ENCODE measurements around the gene CCSER1.

DNA sequence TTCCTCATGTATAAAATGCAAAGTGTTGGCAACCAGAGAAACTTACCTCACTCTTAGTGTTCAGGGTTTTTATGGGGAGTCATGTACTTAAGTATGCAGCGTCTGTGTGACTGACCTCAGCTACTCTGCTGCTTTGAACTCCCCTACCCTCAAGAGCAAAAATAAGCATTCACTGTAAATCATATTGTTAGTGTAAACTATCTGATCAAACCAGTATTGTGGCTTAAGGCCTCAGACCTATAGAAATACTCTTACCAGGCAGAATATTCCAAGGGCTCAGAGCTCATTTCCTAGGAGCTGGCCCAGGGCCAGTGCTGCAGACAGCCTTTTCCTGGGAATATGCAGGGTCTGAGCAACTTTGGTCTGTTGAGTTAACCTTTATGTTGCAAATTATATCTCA is 453.1 kb downstream of the CCSER1 start:
- no peak for TF ChIP-seq EZH2 (IDR thresholded peaks at IDR 0.05; ENCODE audit: low read length, missing control alignments)
- TF ChIP-seq, protein P1, sequence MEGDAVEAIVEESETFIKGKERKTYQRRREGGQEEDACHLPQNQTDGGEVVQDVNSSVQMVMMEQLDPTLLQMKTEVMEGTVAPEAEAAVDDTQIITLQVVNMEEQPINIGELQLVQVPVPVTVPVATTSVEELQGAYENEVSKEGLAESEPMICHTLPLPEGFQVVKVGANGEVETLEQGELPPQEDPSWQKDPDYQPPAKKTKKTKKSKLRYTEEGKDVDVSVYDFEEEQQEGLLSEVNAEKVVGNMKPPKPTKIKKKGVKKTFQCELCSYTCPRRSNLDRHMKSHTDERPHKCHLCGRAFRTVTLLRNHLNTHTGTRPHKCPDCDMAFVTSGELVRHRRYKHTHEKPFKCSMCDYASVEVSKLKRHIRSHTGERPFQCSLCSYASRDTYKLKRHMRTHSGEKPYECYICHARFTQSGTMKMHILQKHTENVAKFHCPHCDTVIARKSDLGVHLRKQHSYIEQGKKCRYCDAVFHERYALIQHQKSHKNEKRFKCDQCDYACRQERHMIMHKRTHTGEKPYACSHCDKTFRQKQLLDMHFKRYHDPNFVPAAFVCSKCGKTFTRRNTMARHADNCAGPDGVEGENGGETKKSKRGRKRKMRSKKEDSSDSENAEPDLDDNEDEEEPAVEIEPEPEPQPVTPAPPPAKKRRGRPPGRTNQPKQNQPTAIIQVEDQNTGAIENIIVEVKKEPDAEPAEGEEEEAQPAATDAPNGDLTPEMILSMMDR (conservative IDR thresholded peaks at IDR 0.05 in 1 of 2, IDR thresholded peaks at IDR 0.05 in 1 of 2; ENCODE audit: low read depth in 1 of 2, low read length in 2 of 2), result no peak

All from fibroblast of lung (primary cell).